Measurements from ENCODE around the gene GVQW3.
"Not testable (repeated sequence)": the region's sequence is repeated elsewhere in the genome, so short reads cannot be mapped to it uniquely, and the experiment has no call there.

GVQW3 gene

GRCh38 chr11:76391021-76391420 is 9.9 kb downstream of the GVQW3 start:
- DNase-seq: no peak

GRCh38 chr11:76391811-76392475 is 10.8 kb downstream of the GVQW3 start:
- no peak for DNase-seq

- DNase-seq: no peak
These were observed 11.7 kb downstream of the GVQW3 start for GRCh38 chr11:76392870-76393269.

- DNase-seq: no peak
These were observed 13.3 kb downstream of the GVQW3 start for GRCh38 chr11:76394411-76394810.

- DNase-seq: no peak
These were observed 14.2 kb downstream of the GVQW3 start for GRCh38 chr11:76395296-76395695.

GRCh38 chr11:76397383-76397782 is 16.3 kb downstream of the GVQW3 start:
- DNase-seq: no peak

- DNase-seq: no peak
These were observed 19.8 kb downstream of the GVQW3 start for GRCh38 chr11:76400967-76401366.

- not testable (repeated sequence) for DNase-seq
These were observed 20.4 kb downstream of the GVQW3 start for GRCh38 chr11:76401484-76401883.

GRCh38 chr11:76406359-76406758 is 25.2 kb downstream of the GVQW3 start:
- no peak for DNase-seq

GRCh38 chr11:76408171-76408965 is 27.2 kb downstream of the GVQW3 start:
- DNase-seq: no peak

GRCh38 chr11:76410851-76411357 is 29.8 kb downstream of the GVQW3 start:
- no peak for DNase-seq

- DNase-seq: no peak
These were observed 34.0 kb downstream of the GVQW3 start for GRCh38 chr11:76415073-76415472.

GRCh38 chr11:76419896-76420295 is 38.8 kb downstream of the GVQW3 start:
- DNase-seq: no peak

- no peak for DNase-seq
These were observed 43.3 kb downstream of the GVQW3 start for GRCh38 chr11:76424379-76424778.

- DNase-seq: no peak
These were observed 43.8 kb downstream of the GVQW3 start for GRCh38 chr11:76424891-76425290.

GRCh38 chr11:76426660-76427059 is 45.5 kb downstream of the GVQW3 start:
- no peak for DNase-seq

GRCh38 chr11:76436020-76436419 is 54.9 kb downstream of the GVQW3 start:
- no peak for DNase-seq

GRCh38 chr11:76443268-76443980 is 62.3 kb downstream of the GVQW3 start:
- no peak for DNase-seq

GRCh38 chr11:76444065-76444383 is 62.9 kb downstream of the GVQW3 start:
- DNase-seq: no peak

GRCh38 chr11:76444384-76445120 is 63.4 kb downstream of the GVQW3 start, which contains the start of gene EMSY:
Gene EMSY (plus strand): TSS chr11:76445018. CDS start chr11:76446939, 1,921 bp downstream.
- DNase-seq: peak; percentile 99

GRCh38 chr11:76445121-76446084 is 64.3 kb downstream of the GVQW3 start:
- peak; percentile 59 for DNase-seq

- DNase-seq: no peak
These were observed 67.4 kb downstream of the GVQW3 start for GRCh38 chr11:76448506-76448905.
